Tibial artery (tissue), 4 donors: ENCODE measurements around the gene OR13C3.

Experiments used
- DNase-seq, 2 donors: peaks; one replicate each; pipeline ENCODE4 v3.0.0-alpha.2; 2019
- H3K27ac ChIP-seq, 2 donors: fragments of 200-600 bp; sonication (generic) in 1 of 2; 1 replicate in 1 of 2; 2 replicates in 1 of 2; pipeline ENCODE4 v1.5.1; 2018 to 2019; ENCODE audit warnings: mild to moderate bottlenecking in 1 of 2
- H3K27me3 ChIP-seq, 2 donors: fragments of 200-600 bp; sonication (generic) in 1 of 2; one replicate each; pipeline versions ENCODE4 v1.5.1 to v1.6.0; 2016 to 2019
- H3K36me3 ChIP-seq, 3 donors: fragments of 200-600 bp; sonication (generic) in 2 of 3; one replicate each; pipeline ENCODE4 v1.5.1; 2016 to 2019; ENCODE audit warnings: mild to moderate bottlenecking in 2 of 3
- H3K4me1 ChIP-seq, 4 donors: fragments of 200-600 bp; sonication (generic) in 2 of 4; 1 replicate in 3 of 4; 2 replicates in 1 of 4; pipeline ENCODE4 v1.5.1; 2016 to 2019
- H3K4me3 ChIP-seq, 2 donors: fragments of 200-600 bp; sonication (generic) in 1 of 2; 1 replicate in 1 of 2; 2 replicates in 1 of 2; pipeline ENCODE4 v1.5.1; 2018 to 2019; ENCODE audit warnings: mild to moderate bottlenecking in 2 of 2
- H3K9me3 ChIP-seq, 3 donors: fragments of 200-600 bp; sonication (generic) in 1 of 3; one replicate each; pipeline ENCODE4 v1.5.1; 2016 to 2019
- CTCF ChIP-seq, 2 experiments: fragments of 200-600 bp in 1 of 2; fragments of 450-650 bp in 1 of 2; IDR thresholded peaks; one replicate each; pipeline ENCODE4 v1.5.1; 2017 to 2019; ENCODE audit warnings: antibody characterized with exemption in 2 of 2, mild to moderate bottlenecking in 1 of 2, moderate library complexity in 1 of 2
- intact Hi-C: fragments of 100-400 bp; cut with DNase I; formaldehyde crosslinking; loops from one replicate; pipeline ENCODE4 v1.15.0; 2023; ENCODE audit warnings: low total_unique reads

OR13C3 gene

DNA sequence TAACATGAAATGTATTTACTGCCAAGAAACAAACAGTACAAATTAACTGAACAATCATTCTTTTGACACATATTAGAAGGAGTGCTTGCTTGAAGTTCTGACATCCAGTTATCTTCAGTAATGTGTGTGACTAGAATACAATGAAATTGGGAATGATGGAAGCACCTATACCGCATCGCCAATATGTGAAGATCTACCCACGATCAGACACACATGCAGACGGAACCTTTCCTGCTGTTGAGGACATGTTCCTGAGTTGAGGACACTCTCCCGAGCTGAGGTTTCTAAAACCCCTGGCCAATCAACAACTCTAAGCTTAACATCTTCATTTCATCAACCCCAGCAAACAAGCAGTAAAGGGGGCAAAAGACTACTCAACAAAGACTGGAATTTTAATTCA, at the start of gene OR13C3:
Gene OR13C3, minus strand, starts transcription at position 101 of the 400 bp plus-strand sequence. CDS start 133 bp downstream, outside the sequence.
- no peaks in the 10 kb centered on the region for H3K4me1 ChIP-seq
- intact Hi-C loops, result no loop called here
- no peak for TF ChIP-seq CTCF (IDR thresholded peaks at IDR 0.05)
- no peaks in the 10 kb centered on the region for H3K27me3 ChIP-seq
- H3K27ac ChIP-seq, result no peak within 1 kb of the TSS
- no peaks in the 10 kb centered on the region for H3K36me3 ChIP-seq
- H3K9me3 ChIP-seq, result no peaks in the 10 kb centered on the region
- H3K4me3 ChIP-seq, result no peak within 1 kb of the TSS
- no peak for DNase-seq

DNA sequence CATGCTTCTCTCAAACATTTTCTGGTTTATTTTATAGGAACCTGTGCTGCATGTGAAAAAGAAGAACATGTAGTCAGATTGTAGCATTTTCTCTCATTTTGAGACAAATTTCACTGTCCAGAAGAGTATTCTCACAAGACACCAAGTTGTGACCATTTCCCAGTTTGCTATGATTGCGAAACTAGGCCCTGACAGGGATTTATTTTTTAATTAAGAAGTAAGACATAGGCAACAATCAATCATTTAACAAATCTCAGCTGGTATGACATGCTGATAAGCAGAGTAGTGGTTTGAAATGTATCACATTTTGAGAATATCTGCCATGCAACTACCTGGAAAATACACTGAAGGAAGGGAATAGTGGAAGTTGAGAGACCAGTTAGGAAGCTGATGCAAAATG, 43.9 kb upstream of the OR13C3 start:
- Histone ChIP-seq H3K4me1 (no peaks in the 10 kb centered on the region), H3K4me3 (no peak overlapping the region), H3K27me3 (no peaks in the 10 kb centered on the region), H3K36me3 (no peaks in the 10 kb centered on the region), H3K9me3 (no peaks in the 10 kb centered on the region), H3K27ac (no peak overlapping the region)
- TF ChIP-seq CTCF (IDR thresholded peaks at IDR 0.05), result no peak
- DNase-seq, result no peak
- intact Hi-C loops, result no loop called here

DNA sequence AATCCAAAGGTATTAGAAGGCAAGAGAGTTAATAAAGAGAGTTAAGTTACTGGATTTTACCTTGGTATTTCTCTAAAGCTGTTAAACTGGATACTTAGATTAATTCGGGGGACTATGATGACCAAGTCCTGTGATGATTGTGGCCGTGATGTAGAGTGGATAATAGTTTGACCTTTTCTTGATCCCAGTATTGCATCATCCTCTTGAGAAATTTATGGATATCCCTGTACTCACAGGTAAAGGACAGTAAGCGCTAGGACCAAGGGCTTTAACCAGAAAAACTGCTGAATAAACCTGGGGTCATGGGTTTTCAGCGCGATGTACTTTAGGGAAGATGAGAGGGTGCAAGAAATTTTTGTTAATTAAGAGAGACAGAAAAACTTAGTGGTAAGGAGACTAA, 40.6 kb upstream of the OR13C3 start:
- Histone ChIP-seq H3K4me3 (no peak overlapping the region), H3K36me3 (no peaks in the 10 kb centered on the region), H3K27ac (no peak overlapping the region), H3K27me3 (no peaks in the 10 kb centered on the region), H3K9me3 (no peaks in the 10 kb centered on the region), H3K4me1 (no peaks in the 10 kb centered on the region)
- no peak for DNase-seq
- intact Hi-C loops, result no loop called here
- TF ChIP-seq CTCF (IDR thresholded peaks at IDR 0.05), result no peak

DNA sequence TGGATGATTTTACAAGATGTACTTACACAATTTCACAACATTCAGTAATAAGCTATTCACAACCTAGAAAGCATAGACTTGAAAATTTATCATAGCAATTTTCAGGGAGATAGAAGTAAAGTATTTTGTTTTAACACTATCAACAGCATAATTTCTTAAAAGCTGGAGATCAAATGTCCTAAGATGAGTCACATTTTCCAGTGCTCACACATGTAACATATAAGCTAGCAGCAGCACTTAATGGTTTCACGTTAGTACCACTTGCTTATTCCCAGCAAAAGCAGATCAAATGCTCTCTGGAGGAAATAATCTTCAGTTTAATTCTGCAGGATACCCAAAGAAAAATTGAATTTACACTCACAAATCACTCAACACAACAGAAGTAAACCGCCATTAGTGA, 38.8 kb upstream of the OR13C3 start:
- peaks cover 0 to 3% (median 0%) of the 10 kb centered on the region in 3 donors for H3K9me3 ChIP-seq
- no peaks in the 10 kb centered on the region for H3K36me3 ChIP-seq
- H3K4me1 ChIP-seq, result no peaks in the 10 kb centered on the region
- TF ChIP-seq CTCF (IDR thresholded peaks at IDR 0.05), result no peak
- no peak overlapping the region for H3K4me3 ChIP-seq
- H3K27me3 ChIP-seq, result no peaks in the 10 kb centered on the region
- H3K27ac ChIP-seq, result no peak overlapping the region
- no peak for DNase-seq
- intact Hi-C loops, result no loop called here

DNA sequence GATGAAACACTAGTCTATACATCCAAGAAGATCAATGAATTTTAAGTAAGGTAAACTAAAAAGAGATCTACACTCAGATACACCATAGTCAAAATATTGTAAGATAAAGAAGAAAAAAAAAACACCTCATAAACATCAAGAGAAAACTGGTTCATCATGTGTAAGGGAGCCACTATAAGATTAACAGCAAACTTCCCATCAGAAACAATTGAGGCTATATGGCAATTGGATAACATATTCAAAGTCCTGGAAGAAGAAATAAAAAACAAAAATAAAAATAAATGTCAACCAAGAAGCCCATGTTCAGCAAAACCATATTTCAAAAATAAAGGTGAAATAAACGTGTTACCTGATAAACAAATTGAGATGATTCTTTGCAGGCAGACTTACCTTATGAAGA, 36.0 kb upstream of the OR13C3 start:
- TF ChIP-seq CTCF (IDR thresholded peaks at IDR 0.05), result no peak
- no peaks in the 10 kb centered on the region for H3K27me3 ChIP-seq
- no peak overlapping the region for H3K4me3 ChIP-seq
- no peaks in the 10 kb centered on the region for H3K4me1 ChIP-seq
- peaks cover 0 to 3% (median 0%) of the 10 kb centered on the region in 3 donors for H3K9me3 ChIP-seq
- H3K27ac ChIP-seq, result no peak overlapping the region
- no peaks in the 10 kb centered on the region for H3K36me3 ChIP-seq
- intact Hi-C loops, result no loop called here
- DNase-seq, result no peak

- H3K36me3 ChIP-seq, result no peaks in the 10 kb centered on the region
- H3K27ac ChIP-seq, result no peak within 1 kb of the TSS
- H3K9me3 ChIP-seq, result peaks cover 0 to 3% (median 0%) of the 10 kb centered on the region in 3 donors
- H3K27me3 ChIP-seq, result no peaks in the 10 kb centered on the region
- no peak for TF ChIP-seq CTCF (IDR thresholded peaks at IDR 0.05)
- H3K4me3 ChIP-seq, result no peak within 1 kb of the TSS
- intact Hi-C loops, result no loop called here
- no peaks in the 10 kb centered on the region for H3K4me1 ChIP-seq
- no peak for DNase-seq
Observed at GRCh38 chr9:104568868-104569267, 32.2 kb upstream of the OR13C3 start, which contains the start of gene OR13C8. OR13C8 (plus strand) TSS chr9:104569168; CDS start chr9:104569168, 0 bp downstream.
